GM10266 (cell line): ENCODE data around the gene VAV3.
"Not testable (repeated sequence)": the region's sequence is repeated elsewhere in the genome, so short reads cannot be mapped to it uniquely, and the experiment has no call there.

Experiments
- DNase-seq: peaks from one replicate; pipeline ENCODE4 v3.0.0; 2012; ENCODE audit errors: extremely low spot score
- CTCF ChIP-seq: IDR thresholded peaks from 2 replicates; pipeline ENCODE4 v1.5.1; 2012; ENCODE audit warnings: mild to moderate bottlenecking, low read depth; ENCODE audit not compliant: control insufficient read depth, insufficient read depth; ENCODE audit errors: missing control alignments

Gene VAV3

GRCh38 chr1:108007070-108007469 lies 42.1 kb upstream of the VAV3 start:
- no peak for DNase-seq
- TF ChIP-seq CTCF = no peak

- DNase-seq = not testable (repeated sequence)
These were observed 39.9 kb upstream of the VAV3 start for GRCh38 chr1:108004919-108005318.

DNA sequence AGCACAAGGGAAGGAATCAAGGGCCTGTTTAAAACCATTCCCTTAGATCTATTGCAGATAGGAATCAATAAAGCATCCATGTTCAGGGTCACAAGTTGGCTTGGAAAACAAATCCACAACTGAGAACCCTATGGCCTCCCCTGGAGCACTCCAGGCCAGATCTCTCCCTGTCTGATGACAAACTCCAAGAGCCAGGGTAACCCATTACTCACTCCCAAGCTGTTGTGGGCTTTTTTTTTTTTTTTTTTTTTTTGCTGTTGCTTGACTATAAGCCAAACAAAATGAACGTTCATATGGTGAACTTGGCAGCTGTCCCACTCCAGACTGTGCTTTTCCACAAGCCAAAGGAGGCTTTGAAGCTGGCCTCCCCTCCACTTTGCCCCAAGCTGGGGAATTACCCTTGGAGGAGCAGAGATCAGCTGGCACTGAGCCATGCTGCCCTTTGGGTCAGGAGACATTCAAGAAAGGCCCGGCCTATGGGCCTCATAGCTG lies 35.7 kb upstream of the VAV3 start:
- no peak for TF ChIP-seq CTCF
- no peak for DNase-seq

GRCh38 chr1:108000184-108000583 lies 35.2 kb upstream of the VAV3 start:
- no peak for TF ChIP-seq CTCF
- DNase-seq = no peak

GRCh38 chr1:107997866-107998265 lies 32.9 kb upstream of the VAV3 start:
- DNase-seq = no peak
- TF ChIP-seq CTCF = no peak

- no peak for DNase-seq
- no peak for TF ChIP-seq CTCF
These were observed 28.9 kb upstream of the VAV3 start for GRCh38 chr1:107993920-107994319.

- no peak for DNase-seq
- no peak for TF ChIP-seq CTCF
These were observed 27.4 kb upstream of the VAV3 start for GRCh38 chr1:107992347-107992746.

DNA sequence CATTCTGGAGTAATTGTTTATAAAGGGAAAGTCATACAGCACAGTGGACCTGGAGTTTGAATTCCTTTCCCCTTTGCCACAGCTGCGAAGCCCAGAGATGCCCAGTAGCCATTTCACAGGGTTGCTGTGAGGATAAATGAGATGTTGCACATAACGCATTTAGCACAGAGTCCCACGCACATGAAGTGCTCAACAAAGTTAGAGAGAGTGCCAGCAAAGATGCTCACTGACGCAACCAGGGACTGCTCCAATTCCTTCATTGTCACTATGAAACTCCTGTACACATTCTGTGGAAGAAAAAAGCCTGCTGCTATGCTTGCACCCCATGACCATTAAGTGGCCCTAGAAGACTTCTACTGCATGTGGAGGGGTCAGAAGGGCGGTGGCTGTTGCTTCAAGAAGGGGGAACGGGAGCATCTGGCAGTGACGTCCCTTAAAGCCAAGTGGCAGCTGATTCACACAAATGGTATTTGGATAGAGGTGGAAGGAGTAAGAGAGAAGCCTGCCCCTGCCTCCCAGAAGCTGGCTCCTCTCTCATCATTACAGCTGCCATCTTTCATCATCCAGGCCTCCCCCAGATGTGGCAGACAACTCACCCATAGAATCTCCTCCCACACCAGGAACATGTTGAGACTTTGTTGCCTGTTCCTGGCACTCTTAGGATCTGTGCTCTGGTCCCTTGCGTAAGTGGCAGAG lies 26.5 kb upstream of the VAV3 start:
- DNase-seq = no peak
- TF ChIP-seq CTCF = no peak
